Measurements from ENCODE around the gene GLTPD2. TPM values are rescaled to one million over a fixed set of nuclear protein-coding genes. Genes with fewer than 3 reads are reported as not detected.
A peak's percentile ranks its signal among the peaks of the same experiment; 100 is the strongest.

Gene GLTPD2
- total and polyA plus RNA-seq, 2 experiments from 2014 or later, result 40.1 to 100.0 TPM

- no peak for DNase-seq (ENCODE audit: low spot score)
- Histone ChIP-seq H4K20me1 (ENCODE audit: insufficient read depth, poor library complexity, severe bottlenecking) (no peaks in the 10 kb centered on the region), H3K36me3 (replicated peaks; ENCODE audit: insufficient read depth, low read depth) (no peaks in the 10 kb centered on the region), H3K27ac (no peak overlapping the region), H3K4me3 (no peak overlapping the region), H3K4me2 (peak overlapping the region; percentile 46), H3K27me3 (no peaks in the 10 kb centered on the region), H3K9me3 (ENCODE audit: low read depth) (no peaks in the 10 kb centered on the region), H3K9me2 (replicated peaks; ENCODE audit: insufficient read depth) (no peaks in the 10 kb centered on the region), H2AFZ (no peak overlapping the region), H3K79me2 (peaks cover 11% of the 10 kb centered on the region), H3K4me1 (ENCODE audit: insufficient read depth) (peaks cover 21% of the 10 kb centered on the region)
- TF ChIP-seq EZH2 (IDR thresholded peaks at IDR 0.05; ENCODE audit: borderline replicate concordance), result no peak
- TF ChIP-seq CTCF (IDR thresholded peaks at IDR 0.05; ENCODE audit: poor library complexity), result no peak
- TF ChIP-seq EZH2phosphoT487 (IDR thresholded peaks at IDR 0.05; ENCODE audit: low read depth, severe bottlenecking, unreplicated experiment), result no peak
- WGBS (ENCODE audit: low lambda C conversion rate, missing lambda C conversion rate), result 62% methylated on average over 6 of the region's 6 CpGs
These were observed 2.2 kb upstream of the GLTPD2 start for GRCh38 chr17:4786516-4786915.

- H3K9me2 ChIP-seq (replicated peaks; ENCODE audit: insufficient read depth), result no peaks in the 10 kb centered on the region
- whole genome bisulfite sequencing (ENCODE audit: low lambda C conversion rate, missing lambda C conversion rate), result 80% methylated on average over 14 of the region's 14 CpGs
- H3K79me2 ChIP-seq, result peaks cover 11% of the 10 kb centered on the region
- no peak for DNase-seq (ENCODE audit: low spot score)
- peak overlapping the region; percentile 99 for H3K4me3 ChIP-seq
- H3K36me3 ChIP-seq (replicated peaks; ENCODE audit: insufficient read depth, low read depth), result no peaks in the 10 kb centered on the region
- peak overlapping the region; percentile 99 for H3K27ac ChIP-seq
- H4K20me1 ChIP-seq (ENCODE audit: insufficient read depth, poor library complexity, severe bottlenecking), result no peaks in the 10 kb centered on the region
- H3K4me1 ChIP-seq (ENCODE audit: insufficient read depth), result peaks cover 21% of the 10 kb centered on the region
- no peak for TF ChIP-seq EZH2phosphoT487 (IDR thresholded peaks at IDR 0.05; ENCODE audit: low read depth, severe bottlenecking, unreplicated experiment)
- no peak for TF ChIP-seq EZH2 (IDR thresholded peaks at IDR 0.05; ENCODE audit: borderline replicate concordance)
- no peak for TF ChIP-seq CTCF (IDR thresholded peaks at IDR 0.05; ENCODE audit: poor library complexity)
- H3K4me2 ChIP-seq, result peak overlapping the region; percentile 92
- H2AFZ ChIP-seq, result no peak overlapping the region
- no peaks in the 10 kb centered on the region for H3K27me3 ChIP-seq
- no peaks in the 10 kb centered on the region for H3K9me3 ChIP-seq (ENCODE audit: low read depth)
These were observed 481 bp upstream of the GLTPD2 start for GRCh38 chr17:4788159-4788806.

- Histone ChIP-seq H3K36me3 (replicated peaks; ENCODE audit: insufficient read depth, low read depth) (no peaks in the 10 kb centered on the region), H3K27ac (peak overlapping the region; percentile 99), H2AFZ (peak overlapping the region; percentile 87), H4K20me1 (ENCODE audit: insufficient read depth, poor library complexity, severe bottlenecking) (no peaks in the 10 kb centered on the region), H3K9me2 (replicated peaks; ENCODE audit: insufficient read depth) (no peaks in the 10 kb centered on the region), H3K4me3 (peak overlapping the region; percentile 99), H3K9me3 (ENCODE audit: low read depth) (no peaks in the 10 kb centered on the region), H3K27me3 (no peaks in the 10 kb centered on the region), H3K4me1 (ENCODE audit: insufficient read depth) (peaks cover 21% of the 10 kb centered on the region), H3K4me2 (peak overlapping the region; percentile 92), H3K79me2 (peaks cover 11% of the 10 kb centered on the region)
- 0% methylated on average over 9 of the region's 25 CpGs for WGBS (ENCODE audit: low lambda C conversion rate, missing lambda C conversion rate)
- TF ChIP-seq CTCF (IDR thresholded peaks at IDR 0.05; ENCODE audit: poor library complexity), result no peak
- TF ChIP-seq EZH2 (IDR thresholded peaks at IDR 0.05; ENCODE audit: borderline replicate concordance), result no peak
- no peak for TF ChIP-seq EZH2phosphoT487 (IDR thresholded peaks at IDR 0.05; ENCODE audit: low read depth, severe bottlenecking, unreplicated experiment)
- DNase-seq (ENCODE audit: low spot score), result no peak
These were observed 862 bp downstream of the GLTPD2 start for GRCh38 chr17:4789701-4789950.

Measured in hepatocyte (in vitro differentiated cells).